Muscle layer of colon (tissue), 2 donors: ENCODE measurements around the gene CD276.

Experiments
- H3K27ac ChIP-seq: one replicate; pipeline ENCODE4 v1.7.0; 2013; ENCODE audit warnings: low read depth, mild to moderate bottlenecking, low read length, moderate library complexity
- H3K27me3 ChIP-seq, 2 donors: one replicate each; pipeline ENCODE4 v1.7.0; 2013; ENCODE audit warnings: low read length in 2 of 2, mild to moderate bottlenecking in 2 of 2; ENCODE audit not compliant: insufficient read depth in 2 of 2, control insufficient read depth in 1 of 2
- H3K36me3 ChIP-seq: one replicate; pipeline ENCODE4 v1.7.0; 2013; ENCODE audit warnings: mild to moderate bottlenecking, low read length; ENCODE audit not compliant: insufficient read depth
- H3K4me1 ChIP-seq: one replicate; pipeline ENCODE4 v1.7.0; 2013; ENCODE audit warnings: mild to moderate bottlenecking, low read length; ENCODE audit not compliant: insufficient read depth
- H3K4me3 ChIP-seq, 2 donors: one replicate each; pipeline ENCODE4 v1.7.0; 2013; ENCODE audit warnings: low read length in 2 of 2, low read depth in 1 of 2, mild to moderate bottlenecking in 1 of 2, moderate library complexity in 1 of 2
- H3K9ac ChIP-seq: one replicate; pipeline ENCODE4 v1.7.0; 2013; ENCODE audit warnings: low read length
- H3K9me3 ChIP-seq: one replicate; pipeline ENCODE4 v1.7.0; 2013; ENCODE audit warnings: mild to moderate bottlenecking, low read length
- donor health status: abdominal sarcoma.
- donor health status: Adenocarcinoma of cecum.

Gene CD276

DNA sequence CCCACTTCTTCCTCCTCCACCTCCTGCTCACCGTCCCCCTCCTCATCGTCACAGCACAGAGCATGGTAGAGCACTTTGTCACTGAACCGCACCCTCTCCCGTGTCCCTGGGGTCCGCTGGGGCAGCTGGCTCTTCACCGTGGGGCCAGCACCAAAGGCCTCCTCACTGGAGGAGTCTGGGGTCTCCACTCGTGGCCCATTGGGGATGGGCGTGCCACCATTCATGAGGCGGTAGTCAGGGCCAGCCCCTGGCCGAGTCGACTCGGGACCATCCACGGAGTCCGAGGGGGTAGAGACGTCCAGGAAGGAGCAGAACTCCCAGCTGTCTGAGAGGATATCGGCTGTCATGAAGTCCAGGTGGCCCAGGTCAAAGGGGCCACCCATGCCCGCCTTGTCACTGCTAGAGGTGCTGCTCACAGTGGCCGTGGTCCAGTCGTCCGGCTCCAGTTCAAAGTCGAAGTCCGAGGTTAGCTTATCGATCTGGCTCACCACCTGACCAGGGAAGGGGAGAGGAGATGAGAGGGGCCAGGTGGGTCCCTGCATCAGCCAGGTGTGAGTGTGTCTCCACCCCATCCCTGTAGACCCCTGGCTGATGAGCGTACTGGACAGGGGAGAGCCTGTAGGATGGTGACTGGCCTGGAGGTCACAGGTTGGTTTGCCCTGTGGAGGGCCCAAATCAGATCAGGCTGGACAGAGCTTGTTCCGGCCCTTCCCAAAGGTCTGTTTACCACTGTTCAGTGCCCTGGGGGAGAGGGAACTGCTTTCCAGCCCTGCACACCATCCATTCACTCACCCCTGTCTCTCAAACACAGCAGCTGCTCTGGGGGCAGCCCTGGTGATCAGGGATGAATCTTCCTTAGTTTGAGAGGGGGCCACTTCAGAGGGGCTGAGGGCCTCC is 56.2 kb downstream of the CD276 start:
- H3K9ac ChIP-seq: no peak overlapping the region

DNA sequence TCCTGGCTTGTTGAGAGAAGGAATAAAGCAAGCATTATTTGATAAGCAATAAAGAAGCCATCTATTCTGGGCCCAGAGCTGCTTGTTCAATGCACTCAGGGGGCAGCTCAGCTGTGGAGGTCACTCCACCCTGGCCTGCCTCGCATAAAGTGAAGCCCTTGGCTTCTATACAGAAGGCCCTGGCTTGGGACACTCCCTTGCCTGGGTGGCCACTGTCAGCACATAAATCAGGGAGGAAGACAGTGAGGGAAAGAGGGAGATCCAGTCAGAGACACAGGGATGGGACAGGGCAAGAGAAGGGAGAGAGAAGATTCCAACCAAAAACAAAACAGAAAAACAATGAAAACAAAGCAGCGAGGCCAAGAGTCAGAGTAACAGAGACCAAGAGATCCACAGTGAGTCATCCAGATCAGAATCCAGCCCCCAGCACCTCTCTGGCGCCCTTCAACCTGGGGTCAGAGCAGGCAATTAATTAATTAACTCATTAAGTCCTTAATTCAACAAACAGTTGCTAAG is 57.2 kb downstream of the CD276 start:
- no peaks in the 10 kb centered on the region for H3K27me3 ChIP-seq
- no peak overlapping the region for H3K4me3 ChIP-seq
- H3K4me1 ChIP-seq: peaks cover 10% of the 10 kb centered on the region
- no peaks in the 10 kb centered on the region for H3K9me3 ChIP-seq
- no peak overlapping the region for H3K27ac ChIP-seq
- no peak overlapping the region for H3K9ac ChIP-seq
- H3K36me3 ChIP-seq: no peaks in the 10 kb centered on the region

More for the DNA sequence above, 56.2 kb downstream of the CD276 start:
- H3K9me3 ChIP-seq: no peaks in the 10 kb centered on the region
- no peaks in the 10 kb centered on the region for H3K27me3 ChIP-seq
- no peaks in the 10 kb centered on the region for H3K36me3 ChIP-seq
- H3K4me1 ChIP-seq: peaks cover 10% of the 10 kb centered on the region
- no peak overlapping the region for H3K4me3 ChIP-seq
- H3K27ac ChIP-seq: no peak overlapping the region

- Histone ChIP-seq H3K9ac (no peak overlapping the region), H3K4me1 (peaks cover 10% of the 10 kb centered on the region), H3K4me3 (no peak overlapping the region), H3K36me3 (no peaks in the 10 kb centered on the region), H3K27me3 (no peaks in the 10 kb centered on the region), H3K27ac (no peak overlapping the region), H3K9me3 (no peaks in the 10 kb centered on the region)
These were observed 60.1 kb downstream of the CD276 start for GRCh38 chr15:73744293-73744692.

DNA sequence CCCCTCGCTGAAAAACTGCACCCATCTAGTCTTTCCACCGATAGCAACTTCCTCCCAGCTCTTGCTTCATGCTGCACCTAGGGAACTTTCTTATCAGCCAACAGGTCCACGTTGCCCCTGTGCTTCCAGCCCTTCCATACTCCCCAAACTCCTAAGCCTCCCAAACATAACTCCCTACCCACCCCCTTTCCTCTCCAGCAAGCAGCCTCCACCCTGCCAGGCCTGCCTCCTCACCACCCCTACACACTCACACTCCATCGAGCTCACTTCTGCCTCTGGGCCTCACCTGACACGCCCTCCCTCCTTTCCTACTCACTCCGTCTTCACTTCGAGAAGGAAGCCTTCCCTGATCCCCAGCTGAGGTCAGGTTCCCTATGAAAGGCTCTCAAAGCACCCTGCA is 60.9 kb downstream of the CD276 start:
- H3K27ac ChIP-seq: no peak overlapping the region
- no peaks in the 10 kb centered on the region for H3K27me3 ChIP-seq
- H3K9me3 ChIP-seq: no peaks in the 10 kb centered on the region
- H3K36me3 ChIP-seq: no peaks in the 10 kb centered on the region
- H3K4me1 ChIP-seq: peaks cover 10% of the 10 kb centered on the region
- H3K9ac ChIP-seq: no peak overlapping the region
- no peak overlapping the region for H3K4me3 ChIP-seq

- H3K9me3 ChIP-seq: no peaks in the 10 kb centered on the region
- H3K27me3 ChIP-seq: no peaks in the 10 kb centered on the region
- H3K9ac ChIP-seq: no peak overlapping the region
- no peak overlapping the region for H3K27ac ChIP-seq
- no peak overlapping the region for H3K4me3 ChIP-seq
- no peaks in the 10 kb centered on the region for H3K36me3 ChIP-seq
- peaks cover 10% of the 10 kb centered on the region for H3K4me1 ChIP-seq
These were observed 62.1 kb downstream of the CD276 start for GRCh38 chr15:73746261-73746660.

- no peak overlapping the region for H3K4me3 ChIP-seq
- H3K9me3 ChIP-seq: no peaks in the 10 kb centered on the region
- H3K27me3 ChIP-seq: no peaks in the 10 kb centered on the region
- no peaks in the 10 kb centered on the region for H3K36me3 ChIP-seq
- no peak overlapping the region for H3K27ac ChIP-seq
- no peak overlapping the region for H3K9ac ChIP-seq
- peaks cover 10% of the 10 kb centered on the region for H3K4me1 ChIP-seq
These were observed 62.7 kb downstream of the CD276 start for GRCh38 chr15:73746883-73747282.

DNA sequence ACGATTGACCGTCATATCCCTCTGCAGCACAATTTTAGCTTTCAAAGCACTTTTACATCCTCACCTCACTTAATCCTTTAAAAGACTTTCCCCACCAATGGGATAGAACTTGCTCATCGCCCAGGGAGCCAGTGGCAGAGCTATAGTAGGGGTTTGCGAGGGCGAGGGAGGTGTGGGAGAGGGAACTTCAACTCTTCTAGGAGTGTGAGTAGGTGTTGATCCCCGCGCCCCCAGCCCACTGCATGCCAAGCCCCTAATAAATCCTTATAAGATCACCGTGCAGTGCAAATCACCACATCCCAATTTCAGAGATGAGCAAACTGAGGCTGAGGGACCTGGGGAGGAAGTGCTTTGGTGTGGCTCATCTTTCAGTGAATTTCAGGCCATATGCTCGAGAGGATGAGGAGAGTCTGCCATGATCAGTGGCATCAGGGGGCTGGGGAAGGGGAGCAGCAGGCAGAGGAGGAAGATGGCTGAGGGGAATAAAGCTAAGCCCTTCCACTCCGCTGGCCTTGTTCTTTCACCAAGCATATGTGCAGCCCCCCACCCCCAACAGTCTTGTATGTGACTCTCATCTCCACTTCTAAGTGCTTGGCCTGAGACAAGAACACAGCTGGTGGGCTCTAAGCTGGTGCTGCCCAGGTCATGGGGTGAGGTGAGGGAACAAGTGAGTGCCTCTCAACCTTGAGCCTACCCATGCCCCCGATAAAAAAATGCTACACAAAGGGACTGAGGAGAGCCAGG is 63.8 kb downstream of the CD276 start:
- Histone ChIP-seq H3K9ac (no peak overlapping the region), H3K36me3 (no peaks in the 10 kb centered on the region), H3K27ac (no peak overlapping the region), H3K27me3 (peaks cover 0 to 5% of the 10 kb centered on the region in 2 donors), H3K4me3 (no peak overlapping the region), H3K9me3 (no peaks in the 10 kb centered on the region), H3K4me1 (peaks cover 2% of the 10 kb centered on the region)

- Histone ChIP-seq H3K27me3 (peaks cover 0 to 5% of the 10 kb centered on the region in 2 donors), H3K36me3 (no peaks in the 10 kb centered on the region), H3K4me1 (no peaks in the 10 kb centered on the region)
These were observed 64.5 kb downstream of the CD276 start for GRCh38 chr15:73748730-73749129.

GRCh38 chr15:73749533-73749932 is 65.3 kb downstream of the CD276 start:
- no peaks in the 10 kb centered on the region for H3K36me3 ChIP-seq
- no peak overlapping the region for H3K9ac ChIP-seq
- peaks cover 0 to 5% of the 10 kb centered on the region in 2 donors for H3K27me3 ChIP-seq
- H3K4me3 ChIP-seq: no peak overlapping the region
- H3K27ac ChIP-seq: no peak overlapping the region
- no peaks in the 10 kb centered on the region for H3K9me3 ChIP-seq
- no peaks in the 10 kb centered on the region for H3K4me1 ChIP-seq

More at GRCh38 chr15:73748730-73749129, 64.5 kb downstream of the CD276 start:
- Histone ChIP-seq H3K27ac (no peak overlapping the region), H3K9ac (no peak overlapping the region), H3K9me3 (no peaks in the 10 kb centered on the region), H3K4me3 (no peak overlapping the region)

GRCh38 chr15:73749971-73750370 is 65.8 kb downstream of the CD276 start:
- Histone ChIP-seq H3K4me3 (no peak overlapping the region), H3K9me3 (no peaks in the 10 kb centered on the region), H3K36me3 (no peaks in the 10 kb centered on the region), H3K9ac (no peak overlapping the region), H3K27me3 (peaks cover 0 to 5% of the 10 kb centered on the region in 2 donors), H3K4me1 (no peaks in the 10 kb centered on the region), H3K27ac (no peak overlapping the region)

GRCh38 chr15:73750438-73750837 is 66.3 kb downstream of the CD276 start:
- Histone ChIP-seq H3K4me1 (no peaks in the 10 kb centered on the region), H3K9ac (no peak overlapping the region), H3K36me3 (no peaks in the 10 kb centered on the region), H3K27me3 (peaks cover 0 to 5% of the 10 kb centered on the region in 2 donors), H3K27ac (no peak overlapping the region), H3K9me3 (no peaks in the 10 kb centered on the region), H3K4me3 (no peak overlapping the region)
